HepG2 (cell line): ENCODE results near the gene RUNX3. TPM values are rescaled to one million over a fixed set of nuclear protein-coding genes. Genes with fewer than 3 reads are reported as not detected.

ENCODE experiments used
- ATAC-seq: fragments of 200-7000 bp; cut with Tn5 transposase; 3 replicates; pipeline ENCODE4 v1.9.1; 2020; ENCODE audit warnings: mild to moderate bottlenecking, moderate library complexity
- BruUV-seq: library from RNA; stranded (reverse); fragments of 400-500 nt; replicated peaks from 2 replicates; lab custom pipeline; 2021; lab: Mats Ljungman, UMichigan
- CTCF ChIA-PET: fragments of 300-600 bp; formaldehyde crosslinking; extraction: SDS; loops from one replicate; lab custom pipeline; 2021; ENCODE audit warnings: low total read pairs, inconsistent platforms, low intra/inter-chr PET ratio; lab: Yijun Ruan, JAX
- POLR2A ChIA-PET: fragments of 350-600 bp; sonication (Branson Sonifier 250); formaldehyde crosslinking; loops from one replicate; lab custom pipeline; 2020; ENCODE audit warnings: antibody characterized with exemption, inconsistent platforms; lab: Yijun Ruan, JAX
- DNase-seq: peaks from one replicate; pipeline ENCODE4 v3.0.0-alpha.2; 2015; ENCODE audit warnings: low spot score
- FAIRE-seq: peaks from 3 replicates; lab custom pipeline; 2011; peaks lifted over from hg19 to GRCh38; lab: Jason Lieb, UNC
- H2AFZ ChIP-seq: one replicate; pipeline ENCODE4 v1.6.1; 2011; ENCODE audit warnings: low read length, inconsistent platforms
- H3K27ac ChIP-seq: fragments of 300-600 bp; 3 replicates; pipeline ENCODE4 v1.8.0; 2011; ENCODE audit warnings: mixed run types, mild to moderate bottlenecking, mixed read lengths, low read length, inconsistent platforms; ENCODE audit not compliant: insufficient read depth; ENCODE audit errors: extremely low read length
- H3K27me3 ChIP-seq, 2 experiments: fragments of 200-600 bp in 1 of 2; 2 replicates in 1 of 2; 3 replicates in 1 of 2; pipeline versions ENCODE4 v1.6.0 to v1.8.0; 2011; ENCODE audit warnings: low read length in 2 of 2, mild to moderate bottlenecking in 2 of 2, moderate library complexity in 2 of 2, inconsistent platforms in 1 of 2; ENCODE audit not compliant: insufficient read depth in 2 of 2, control insufficient read depth in 1 of 2
- H3K36me3 ChIP-seq, 2 experiments: fragments of 200-600 bp in 1 of 2; replicated peaks in 1 of 2; 2 replicates in 1 of 2; 3 replicates in 1 of 2; pipeline versions ENCODE4 v1.5.1 to v1.8.0; 2011; ENCODE audit warnings: low read length in 2 of 2, inconsistent platforms in 1 of 2; ENCODE audit not compliant: insufficient read depth in 2 of 2, control insufficient read depth in 1 of 2
- H3K4me1 ChIP-seq: 2 replicates; pipeline ENCODE4 v1.5.1; 2012; ENCODE audit warnings: low read length, inconsistent platforms; ENCODE audit not compliant: insufficient read depth
- H3K4me2 ChIP-seq: 2 replicates; pipeline ENCODE4 v1.6.0; 2011; ENCODE audit warnings: low read depth, low read length, inconsistent platforms
- H3K4me3 ChIP-seq, 3 experiments: fragments of 200-600 bp in 1 of 3; sonication (generic), shearing (Covaris generic) in 1 of 3; replicated peaks in 1 of 3; 2 replicates each; pipeline ENCODE4 v1.5.1; 2011 to 2016; ENCODE audit warnings: low read length in 3 of 3, inconsistent platforms in 2 of 3, low read depth in 2 of 3, mild to moderate bottlenecking in 2 of 3, control low read depth in 1 of 3, mixed read lengths in 1 of 3; ENCODE audit not compliant: insufficient read depth in 1 of 3
- H3K79me2 ChIP-seq: one replicate; pipeline ENCODE4 v1.6.1; 2011; ENCODE audit warnings: low read length, inconsistent platforms; ENCODE audit not compliant: insufficient read depth
- H3K9ac ChIP-seq: 2 replicates; pipeline ENCODE4 v1.6.0; 2011; ENCODE audit warnings: mild to moderate bottlenecking, low read depth, low read length, inconsistent platforms; ENCODE audit not compliant: insufficient read depth
- H3K9me3 ChIP-seq: 2 replicates; pipeline ENCODE4 v1.5.1; 2012; ENCODE audit warnings: mild to moderate bottlenecking, low read length
- H4K20me1 ChIP-seq: 2 replicates; pipeline ENCODE4 v1.6.0; 2011; ENCODE audit warnings: inconsistent platforms, mild to moderate bottlenecking, low read length, moderate library complexity; ENCODE audit not compliant: insufficient read depth
- SP1 ChIP-seq, 2 experiments: fragments of 450-650 bp in 1 of 2; sonication (generic) in 1 of 2; formaldehyde crosslinking in 1 of 2; IDR thresholded peaks; 2 replicates each; pipeline versions ENCODE4 v1.4.0 to v1.6.1; 2016 to 2020; ENCODE audit warnings: missing genetic modification reagents in 1 of 2
- TBL1XR1 ChIP-seq: fragments of 150-350 bp; IDR thresholded peaks from 2 replicates; pipeline ENCODE4 v1.6.1; 2014; ENCODE audit warnings: borderline replicate concordance, low read length; ENCODE audit not compliant: partially characterized antibody
- TCF7 ChIP-seq: sonication (generic); IDR thresholded peaks from 2 replicates; pipeline ENCODE4 v1.6.1; 2016; ENCODE audit warnings: antibody characterized with exemption, low read depth
- TEAD2 ChIP-seq: sonication (generic); formaldehyde crosslinking; IDR thresholded peaks from 2 replicates; pipeline ENCODE4 v1.9.0; 2021; ENCODE audit warnings: missing genetic modification reagents
- ZNF138 ChIP-seq: sonication (generic); formaldehyde crosslinking; IDR thresholded peaks from 2 replicates; pipeline ENCODE4 v1.5.0; 2020; ENCODE audit warnings: mild to moderate bottlenecking, low read depth, missing genetic modification reagents
- ZNF260 ChIP-seq: sonication (generic); formaldehyde crosslinking; IDR thresholded peaks from 2 replicates; pipeline ENCODE4 v1.4.0; 2020; ENCODE audit warnings: missing genetic modification reagents, low read depth, mild to moderate bottlenecking, borderline replicate concordance
- ZNF367 ChIP-seq: sonication (generic); formaldehyde crosslinking; IDR thresholded peaks from 2 replicates; pipeline ENCODE4 v1.4.0; 2020; ENCODE audit warnings: missing genetic modification reagents, borderline replicate concordance
- ZNF724P ChIP-seq: sonication (generic); formaldehyde crosslinking; IDR thresholded peaks from 2 replicates; pipeline ENCODE4 v1.8.0; 2022; ENCODE audit warnings: missing genetic modification reagents, borderline replicate concordance
- WGBS: methylation state at CpG from one replicate; pipeline ENCODE4 v1.1.6; 2017; ENCODE audit warnings: low lambda C conversion rate; 5-methylcytosine and 5-hydroxymethylcytosine counted together
- in situ Hi-C: cut with HindIII; loops from 2 replicates; pipeline ENCODE4 v1.10.0; 2017; ENCODE audit warnings: low pct_unique_long_range_greater_than_20kb; ENCODE audit not compliant: extremely low pct_ligation_motif_present
- intact Hi-C: fragments of 100-400 bp; cut with micrococcal nuclease; formaldehyde crosslinking; loops from one replicate; pipeline ENCODE4 v1.10.0; 2022; ENCODE audit not compliant: unreplicated experiment
- polyA plus RNA-seq, 8 experiments: library from polyadenylated mRNA; depleted of rRNA in 3 of 8; stranded (reverse) in 7 of 8; unstranded in 1 of 8; fragments of >200 nt; fragmentation: Illumina TruSeq in 4 of 8; extraction: Trizol in 4 of 8; gene quantifications; 2 replicates each; pipeline versions ENCODE4 v1.2.1 to v1.2.3, GENCODE V29; 2011 to 2016; ENCODE audit warnings: low read depth in 4 of 8, missing spikeins in 1 of 8, mixed read lengths in 1 of 8; ENCODE audit not compliant: insufficient read depth in 1 of 8
- total RNA-seq, 5 experiments: library from RNA; depleted of rRNA; stranded (reverse); fragments of >200 nt; fragmentation: Illumina TruSeq; extraction: Trizol; gene quantifications; 2 replicates each; pipeline ENCODE4 v1.2.3, GENCODE V29; 2016; ENCODE audit warnings: low read depth in 1 of 5
- TF ChIP-seq, protein P1 (sequence below): sonication (generic); formaldehyde crosslinking; IDR thresholded peaks from 2 replicates; pipeline ENCODE4 v1.5.0; 2020; ENCODE audit warnings: mild to moderate bottlenecking, missing genetic modification reagents
- TF ChIP-seq, protein P2 (sequence below): sonication (generic); formaldehyde crosslinking; conservative IDR thresholded peaks from 2 replicates; pipeline ENCODE4 v1.4.0; 2020; ENCODE audit warnings: missing genetic modification reagents
- TF ChIP-seq, protein P3 (sequence below): sonication (generic); formaldehyde crosslinking; IDR thresholded peaks from 2 replicates; pipeline ENCODE4 v1.9.0; 2021; ENCODE audit warnings: missing genetic modification reagents, borderline replicate concordance
- TF ChIP-seq, protein P4 (sequence below): sonication (generic); formaldehyde crosslinking; IDR thresholded peaks from 2 replicates; pipeline ENCODE4 v1.4.0; 2020; ENCODE audit warnings: missing genetic modification reagents

RUNX3 gene
- total and polyA plus RNA-seq, 2 of the 13 experiments (the other 11 are each of a cell fraction or from before 2014, with no cell fraction given), result 0.04 to 0.22 TPM

DNA sequence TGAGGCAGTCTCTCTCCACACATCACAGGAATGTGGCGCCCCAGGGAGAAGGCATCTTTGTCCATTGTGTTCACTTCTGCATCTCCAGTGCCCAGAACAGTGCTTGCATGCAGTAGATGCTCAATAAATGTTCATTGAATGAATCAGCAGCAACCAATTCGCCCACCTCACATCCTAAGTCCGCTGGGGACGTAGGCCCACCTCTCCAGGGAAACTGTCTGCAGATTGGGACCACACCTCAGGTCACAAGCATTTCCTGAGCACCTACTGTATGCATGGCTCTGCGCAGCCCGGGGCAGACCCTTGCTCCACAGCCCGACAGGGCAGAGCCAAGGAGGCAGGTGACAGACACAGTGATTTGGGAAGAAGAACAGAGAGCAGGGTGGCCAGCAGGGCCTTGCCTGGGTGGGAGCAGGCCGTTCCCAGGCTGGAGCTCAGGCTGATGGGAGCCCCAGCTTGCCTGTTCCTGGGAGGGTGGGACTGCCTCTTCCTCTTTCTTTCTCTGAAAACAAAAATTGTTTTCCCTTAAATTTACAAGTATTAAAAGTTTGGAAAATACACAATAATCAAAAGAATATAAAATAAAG, 25.8 kb upstream of the RUNX3 start:
- 4% methylated on average over 4 of the region's 8 CpGs for WGBS
- FAIRE-seq, result no peak
- intact Hi-C loops, result no loop called here
- TF ChIP-seq, protein P1, sequence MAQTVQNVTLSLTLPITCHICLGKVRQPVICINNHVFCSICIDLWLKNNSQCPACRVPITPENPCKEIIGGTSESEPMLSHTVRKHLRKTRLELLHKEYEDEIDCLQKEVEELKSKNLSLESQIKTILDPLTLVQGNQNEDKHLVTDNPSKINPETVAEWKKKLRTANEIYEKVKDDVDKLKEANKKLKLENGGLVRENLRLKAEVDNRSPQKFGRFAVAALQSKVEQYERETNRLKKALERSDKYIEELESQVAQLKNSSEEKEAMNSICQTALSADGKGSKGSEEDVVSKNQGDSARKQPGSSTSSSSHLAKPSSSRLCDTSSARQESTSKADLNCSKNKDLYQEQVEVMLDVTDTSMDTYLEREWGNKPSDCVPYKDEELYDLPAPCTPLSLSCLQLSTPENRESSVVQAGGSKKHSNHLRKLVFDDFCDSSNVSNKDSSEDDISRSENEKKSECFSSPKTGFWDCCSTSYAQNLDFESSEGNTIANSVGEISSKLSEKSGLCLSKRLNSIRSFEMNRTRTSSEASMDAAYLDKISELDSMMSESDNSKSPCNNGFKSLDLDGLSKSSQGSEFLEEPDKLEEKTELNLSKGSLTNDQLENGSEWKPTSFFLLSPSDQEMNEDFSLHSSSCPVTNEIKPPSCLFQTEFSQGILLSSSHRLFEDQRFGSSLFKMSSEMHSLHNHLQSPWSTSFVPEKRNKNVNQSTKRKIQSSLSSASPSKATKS (CRISPR knock-in tag), result no peak
- no peak for TF ChIP-seq TEAD2 (CRISPR knock-in tag)
- no peak for TF ChIP-seq ZNF724P (CRISPR knock-in tag)
- no peak for TF ChIP-seq ZNF367
- no peak for TF ChIP-seq TCF7
- no peak for TF ChIP-seq ZNF260 (CRISPR knock-in tag)
- no peak for TF ChIP-seq TBL1XR1
- TF ChIP-seq, protein P2, sequence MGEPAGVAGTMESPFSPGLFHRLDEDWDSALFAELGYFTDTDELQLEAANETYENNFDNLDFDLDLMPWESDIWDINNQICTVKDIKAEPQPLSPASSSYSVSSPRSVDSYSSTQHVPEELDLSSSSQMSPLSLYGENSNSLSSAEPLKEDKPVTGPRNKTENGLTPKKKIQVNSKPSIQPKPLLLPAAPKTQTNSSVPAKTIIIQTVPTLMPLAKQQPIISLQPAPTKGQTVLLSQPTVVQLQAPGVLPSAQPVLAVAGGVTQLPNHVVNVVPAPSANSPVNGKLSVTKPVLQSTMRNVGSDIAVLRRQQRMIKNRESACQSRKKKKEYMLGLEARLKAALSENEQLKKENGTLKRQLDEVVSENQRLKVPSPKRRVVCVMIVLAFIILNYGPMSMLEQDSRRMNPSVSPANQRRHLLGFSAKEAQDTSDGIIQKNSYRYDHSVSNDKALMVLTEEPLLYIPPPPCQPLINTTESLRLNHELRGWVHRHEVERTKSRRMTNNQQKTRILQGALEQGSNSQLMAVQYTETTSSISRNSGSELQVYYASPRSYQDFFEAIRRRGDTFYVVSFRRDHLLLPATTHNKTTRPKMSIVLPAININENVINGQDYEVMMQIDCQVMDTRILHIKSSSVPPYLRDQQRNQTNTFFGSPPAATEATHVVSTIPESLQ (CRISPR knock-in tag), result no peak
- no peak for TF ChIP-seq SP1 (IDR thresholded peaks at IDR 0.05)
- TF ChIP-seq SP1 (CRISPR knock-in tag; IDR thresholded peaks at IDR 0.05), result no peak
- TF ChIP-seq, protein P3, sequence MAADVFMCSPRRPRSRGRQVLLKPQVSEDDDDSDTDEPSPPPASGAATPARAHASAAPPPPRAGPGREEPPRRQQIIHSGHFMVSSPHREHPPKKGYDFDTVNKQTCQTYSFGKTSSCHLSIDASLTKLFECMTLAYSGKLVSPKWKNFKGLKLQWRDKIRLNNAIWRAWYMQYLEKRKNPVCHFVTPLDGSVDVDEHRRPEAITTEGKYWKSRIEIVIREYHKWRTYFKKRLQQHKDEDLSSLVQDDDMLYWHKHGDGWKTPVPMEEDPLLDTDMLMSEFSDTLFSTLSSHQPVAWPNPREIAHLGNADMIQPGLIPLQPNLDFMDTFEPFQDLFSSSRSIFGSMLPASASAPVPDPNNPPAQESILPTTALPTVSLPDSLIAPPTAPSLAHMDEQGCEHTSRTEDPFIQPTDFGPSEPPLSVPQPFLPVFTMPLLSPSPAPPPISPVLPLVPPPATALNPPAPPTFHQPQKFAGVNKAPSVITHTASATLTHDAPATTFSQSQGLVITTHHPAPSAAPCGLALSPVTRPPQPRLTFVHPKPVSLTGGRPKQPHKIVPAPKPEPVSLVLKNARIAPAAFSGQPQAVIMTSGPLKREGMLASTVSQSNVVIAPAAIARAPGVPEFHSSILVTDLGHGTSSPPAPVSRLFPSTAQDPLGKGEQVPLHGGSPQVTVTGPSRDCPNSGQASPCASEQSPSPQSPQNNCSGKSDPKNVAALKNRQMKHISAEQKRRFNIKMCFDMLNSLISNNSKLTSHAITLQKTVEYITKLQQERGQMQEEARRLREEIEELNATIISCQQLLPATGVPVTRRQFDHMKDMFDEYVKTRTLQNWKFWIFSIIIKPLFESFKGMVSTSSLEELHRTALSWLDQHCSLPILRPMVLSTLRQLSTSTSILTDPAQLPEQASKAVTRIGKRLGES, result no peak
- TF ChIP-seq ZNF138, result no peak
- TF ChIP-seq, protein P4, sequence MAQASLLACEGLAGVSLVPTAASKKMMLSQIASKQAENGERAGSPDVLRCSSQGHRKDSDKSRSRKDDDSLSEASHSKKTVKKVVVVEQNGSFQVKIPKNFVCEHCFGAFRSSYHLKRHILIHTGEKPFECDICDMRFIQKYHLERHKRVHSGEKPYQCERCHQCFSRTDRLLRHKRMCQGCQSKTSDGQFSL (CRISPR knock-in tag), result no peak

More for the DNA sequence above, 25.8 kb upstream of the RUNX3 start:
- CTCF ChIA-PET, result no interaction called here
- Histone ChIP-seq H3K4me1 (peaks cover 6% of the 10 kb centered on the region; the same call in 1 of the 2 replicates), H3K4me2 (no peak overlapping the region), H3K27ac (no peak overlapping the region), H2AFZ (no peak overlapping the region), H3K79me2 (no peaks in the 10 kb centered on the region), H4K20me1 (no peaks in the 10 kb centered on the region), H3K36me3 (no peaks in the 10 kb centered on the region), H3K9ac (no peak overlapping the region), H3K27me3 (peaks cover 2 to 44% of the 10 kb centered on the region in 2 experiments; a peak in 3 of 5 replicates), H3K9me3 (no peaks in the 10 kb centered on the region), H3K4me3 (no peak overlapping the region)
- ATAC-seq, result no peak
- POLR2A ChIA-PET, result no interaction called here
- in situ Hi-C loops, result no loop called here
- no TSS peak for BruUV-seq
- DNase-seq, result no peak
